ENCODE data around the gene YBEY. TPM values are rescaled to one million over a fixed set of nuclear protein-coding genes. Genes with fewer than 3 reads are reported as not detected.

Gene YBEY
- total RNA-seq, 1 donor from 2014 or later: 17.1 TPM

GRCh38 chr21:46243960-46244361 lies 42.2 kb upstream of the YBEY start:
- Histone ChIP-seq H3K4me3 (no peak overlapping the region), H3K27ac (replicated peaks) (no peak overlapping the region), H3K27me3 (ENCODE audit: low read depth) (no peaks in the 10 kb centered on the region), H3K4me1 (no peaks in the 10 kb centered on the region), H3K9me3 (replicated peaks) (no peaks in the 10 kb centered on the region), H3K36me3 (peaks cover 95% of the 10 kb centered on the region)
- no peak for DNase-seq
- intact Hi-C loops (cut with micrococcal nuclease): no loop called here
- TF ChIP-seq CTCF (IDR thresholded peaks at IDR 0.05; ENCODE audit: borderline replicate concordance): no peak

GRCh38 chr21:46244602-46245001 lies 41.5 kb upstream of the YBEY start:
- Histone ChIP-seq H3K4me1 (no peaks in the 10 kb centered on the region), H3K27ac (replicated peaks) (no peak overlapping the region), H3K36me3 (peaks cover 95% of the 10 kb centered on the region), H3K9me3 (replicated peaks) (no peaks in the 10 kb centered on the region), H3K27me3 (ENCODE audit: low read depth) (no peaks in the 10 kb centered on the region), H3K4me3 (no peak overlapping the region)
- no peak for TF ChIP-seq CTCF (IDR thresholded peaks at IDR 0.05; ENCODE audit: borderline replicate concordance)
- intact Hi-C loops (cut with micrococcal nuclease): no loop called here
- no peak for DNase-seq

DNA sequence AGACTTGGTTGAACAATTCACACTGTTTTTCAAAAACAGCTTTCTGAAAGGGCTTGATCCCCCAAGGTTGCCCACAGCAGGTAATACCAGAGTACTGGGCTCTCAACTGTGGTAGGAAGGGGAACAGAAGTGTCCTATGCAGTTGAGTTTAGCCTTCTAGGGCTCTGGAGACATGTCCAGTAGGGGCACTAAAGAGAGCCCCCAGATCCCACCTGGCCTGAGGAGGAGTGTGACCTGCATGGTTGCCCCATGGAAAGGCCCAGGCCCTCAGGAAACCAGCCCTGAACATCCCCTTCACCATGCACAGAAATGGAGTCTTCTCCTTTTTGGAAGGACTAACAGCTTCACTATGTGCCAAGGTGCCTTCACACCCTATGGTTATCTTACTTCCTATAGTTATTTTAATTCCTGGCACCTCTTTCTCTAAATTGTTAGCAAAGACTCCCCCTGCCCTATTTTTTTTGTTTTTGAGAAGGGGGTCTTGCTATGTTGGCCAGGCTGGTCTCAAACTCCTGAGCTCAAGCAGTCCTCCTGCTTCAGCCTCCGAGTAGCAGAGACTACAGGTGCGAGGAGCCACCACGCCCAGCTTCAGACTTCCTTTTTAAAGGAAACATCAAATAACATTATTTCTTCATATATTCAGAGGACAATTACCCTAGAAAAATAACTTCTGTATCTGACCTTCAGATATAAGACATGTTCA lies 40.8 kb upstream of the YBEY start:
- Histone ChIP-seq H3K27ac (replicated peaks) (no peak overlapping the region), H3K36me3 (peaks cover 95% of the 10 kb centered on the region), H3K27me3 (ENCODE audit: low read depth) (no peaks in the 10 kb centered on the region), H3K4me3 (no peak overlapping the region), H3K9me3 (replicated peaks) (no peaks in the 10 kb centered on the region), H3K4me1 (no peaks in the 10 kb centered on the region)
- DNase-seq: no peak
- TF ChIP-seq CTCF (IDR thresholded peaks at IDR 0.05; ENCODE audit: borderline replicate concordance): no peak
- intact Hi-C loops (cut with micrococcal nuclease): no loop called here

GRCh38 chr21:46246345-46246744 lies 39.8 kb upstream of the YBEY start:
- intact Hi-C loops (cut with micrococcal nuclease): no loop called here
- no peak for TF ChIP-seq CTCF (IDR thresholded peaks at IDR 0.05; ENCODE audit: borderline replicate concordance)
- H3K4me3 ChIP-seq: no peak overlapping the region

GRCh38 chr21:46247699-46248421 lies 38.3 kb upstream of the YBEY start:
- Histone ChIP-seq H3K27ac (replicated peaks) (no peak overlapping the region), H3K36me3 (peaks cover 96% of the 10 kb centered on the region), H3K4me3 (no peak overlapping the region), H3K27me3 (ENCODE audit: low read depth) (no peaks in the 10 kb centered on the region), H3K4me1 (peaks cover 3% of the 10 kb centered on the region), H3K9me3 (replicated peaks) (no peaks in the 10 kb centered on the region)
- no peak for DNase-seq
- no peak for TF ChIP-seq CTCF (IDR thresholded peaks at IDR 0.05; ENCODE audit: borderline replicate concordance)
- intact Hi-C loops (cut with micrococcal nuclease): no loop called here

More at GRCh38 chr21:46246345-46246744, 39.8 kb upstream of the YBEY start:
- no peaks in the 10 kb centered on the region for H3K27me3 ChIP-seq (ENCODE audit: low read depth)
- H3K4me1 ChIP-seq: no peaks in the 10 kb centered on the region
- no peak overlapping the region for H3K27ac ChIP-seq (replicated peaks)
- DNase-seq: no peak
- H3K36me3 ChIP-seq: peaks cover 95% of the 10 kb centered on the region
- no peaks in the 10 kb centered on the region for H3K9me3 ChIP-seq (replicated peaks)

All from left ventricle myocardium inferior (tissue), 1 donor.